DND-41 (cell line): ENCODE measurements around the gene ZNRF2.

Experiments
- CTCF ChIP-seq: IDR thresholded peaks from 2 replicates; pipeline ENCODE4 v1.5.1; 2012; ENCODE audit warnings: borderline replicate concordance, low read length, moderate library complexity, mild to moderate bottlenecking; ENCODE audit not compliant: poor library complexity, severe bottlenecking; ENCODE audit errors: extremely low read depth
- EZH2 ChIP-seq: IDR thresholded peaks from 3 replicates; pipeline ENCODE4 v1.6.1; 2012; ENCODE audit warnings: borderline replicate concordance, low read depth, mild to moderate bottlenecking, moderate library complexity, low read length, inconsistent platforms; ENCODE audit not compliant: severe bottlenecking

GRCh38 chr7:30269490-30269889 lies 14.9 kb upstream of the ZNRF2 start:
- no peak for TF ChIP-seq CTCF
- no peak for TF ChIP-seq EZH2
